HCT116 (cell line): Measurements from ENCODE around the gene ARNT2. TPM values are rescaled to one million over a fixed set of nuclear protein-coding genes. Genes with fewer than 3 reads are reported as not detected.

Experiments used
- ATAC-seq: fragments of 200-7000 bp; cut with Tn5 transposase; 2 replicates; pipeline ENCODE4 v1.9.1; 2020; ENCODE audit warnings: mild to moderate bottlenecking, moderate library complexity
- BruUV-seq: library from RNA; stranded (reverse); fragments of 400-500 nt; replicated peaks from 2 replicates; lab custom pipeline; 2021; lab: Mats Ljungman, UMichigan
- CTCF ChIA-PET: fragments of 300-600 bp; sonication (Branson Sonifier 250); formaldehyde crosslinking; loops from one replicate; lab custom pipeline; 2021; ENCODE audit warnings: antibody characterized with exemption; lab: Charles Lee
- POLR2A ChIA-PET: fragments of 300-600, 350-600 bp; sonication (Branson Sonifier 250); formaldehyde crosslinking; loops from one replicate; lab custom pipeline; 2021; ENCODE audit warnings: antibody characterized with exemption; lab: Charles Lee
- RAD21 ChIA-PET, 2 experiments: fragments of 300-600 bp; sonication (Branson Sonifier 250); formaldehyde crosslinking; loops; one replicate each; lab custom pipeline; 2023; ENCODE audit warnings: low total read pairs in 2 of 2; ENCODE audit not compliant: uncharacterized antibody in 2 of 2, unreplicated experiment in 2 of 2, low non-redundant PET in 1 of 2; lab: Charles Lee
- DNase-seq: peaks from one replicate; pipeline ENCODE4 v3.0.0-alpha.2; 2010; ENCODE audit warnings: low read depth, low spot score
- H2AFZ ChIP-seq: fragments of 200-600 bp; shearing (Covaris generic), sonication (generic); 2 replicates; pipeline ENCODE4 v1.6.1; 2017; ENCODE audit warnings: low read depth, mixed run types, mixed read lengths, antibody characterized with exemption, low read length; ENCODE audit not compliant: poor library complexity, severe bottlenecking
- H3K27ac ChIP-seq: 2 replicates; pipeline ENCODE4 v1.5.1; 2012; ENCODE audit warnings: low read depth, low read length
- H3K27me3 ChIP-seq: fragments of 200-600 bp; sonication (generic); 2 replicates; pipeline ENCODE4 v1.6.1; 2016; ENCODE audit warnings: mixed run types, low read length, mixed read lengths; ENCODE audit not compliant: insufficient read depth
- H3K36me3 ChIP-seq, 2 experiments: fragments of 200-500 bp in 1 of 2; fragments of 200-600 bp in 1 of 2; sonication (Bioruptor generic) in 1 of 2; sonication (generic) in 1 of 2; 2 replicates each; pipeline versions ENCODE4 v1.5.1 to v1.6.1; 2014 to 2016; ENCODE audit warnings: low read length in 2 of 2, inconsistent platforms in 1 of 2, mixed read lengths in 1 of 2, mixed run types in 1 of 2; ENCODE audit not compliant: insufficient read depth in 2 of 2, control insufficient read depth in 1 of 2
- H3K4me1 ChIP-seq, 2 experiments: fragments of 200-600 bp in 1 of 2; sonication (generic) in 1 of 2; 2 replicates each; pipeline versions ENCODE4 v1.5.1 to v1.6.1; 2012 to 2017; ENCODE audit warnings: low read length in 2 of 2, inconsistent platforms in 1 of 2, mild to moderate bottlenecking in 1 of 2, mixed read lengths in 1 of 2, mixed run types in 1 of 2, moderate library complexity in 1 of 2; ENCODE audit not compliant: insufficient read depth in 2 of 2, control insufficient read depth in 1 of 2
- H3K4me2 ChIP-seq: fragments of 200-600 bp; sonication (generic); 2 replicates; pipeline ENCODE4 v1.6.1; 2017; ENCODE audit warnings: mixed run types, low read length, mixed read lengths
- H3K4me3 ChIP-seq, 2 experiments: fragments of 200-600 bp in 1 of 2; sonication (generic) in 1 of 2; replicated peaks in 1 of 2; 2 replicates each; pipeline ENCODE4 v1.5.1; 2011 to 2016; ENCODE audit warnings: low read length in 2 of 2, control low read depth in 1 of 2, low read depth in 1 of 2, mild to moderate bottlenecking in 1 of 2, mixed read lengths in 1 of 2, mixed run types in 1 of 2
- H3K79me2 ChIP-seq: fragments of 200-600 bp; sonication (generic); 2 replicates; pipeline ENCODE4 v1.6.1; 2017; ENCODE audit warnings: mild to moderate bottlenecking, mixed run types, low read length, moderate library complexity, mixed read lengths; ENCODE audit not compliant: insufficient read depth
- H3K9ac ChIP-seq: fragments of 200-600 bp; sonication (generic); 2 replicates; pipeline ENCODE4 v1.6.1; 2016; ENCODE audit warnings: low read length, mixed read lengths
- H3K9me2 ChIP-seq: fragments of 200-600 bp; sonication (generic), shearing (Covaris generic); 2 replicates; pipeline ENCODE4 v1.6.1; 2017; ENCODE audit warnings: mixed run types, mild to moderate bottlenecking, moderate library complexity; ENCODE audit not compliant: insufficient read depth
- H3K9me3 ChIP-seq, 2 experiments: fragments of 200-500 bp in 1 of 2; fragments of 200-600 bp in 1 of 2; sonication (Bioruptor generic) in 1 of 2; sonication (generic) in 1 of 2; 2 replicates each; pipeline ENCODE4 v1.6.1; 2014 to 2017; ENCODE audit warnings: low read length in 2 of 2, mixed read lengths in 2 of 2, inconsistent platforms in 1 of 2, low read depth in 1 of 2, mild to moderate bottlenecking in 1 of 2, mixed run types in 1 of 2, moderate library complexity in 1 of 2; ENCODE audit not compliant: control insufficient read depth in 1 of 2, insufficient read depth in 1 of 2
- H4K20me1 ChIP-seq: fragments of 200-600 bp; sonication (generic), shearing (Covaris generic); 2 replicates; pipeline ENCODE4 v1.6.1; 2017; ENCODE audit warnings: mixed run types, mild to moderate bottlenecking, moderate library complexity; ENCODE audit not compliant: insufficient read depth
- CEBPB ChIP-seq: IDR thresholded peaks from 2 replicates; pipeline ENCODE4 v1.6.1; 2012; ENCODE audit warnings: low read depth
- CTCF ChIP-seq, 3 experiments: fragments of 200-600 bp in 1 of 3; sonication (generic) in 1 of 3; IDR thresholded peaks in 2 of 3; conservative IDR thresholded peaks in 1 of 3; 2 replicates each; pipeline ENCODE4 v1.5.1; 2012 to 2017; ENCODE audit warnings: low read depth in 2 of 3, low read length in 2 of 3, antibody characterized with exemption in 1 of 3, borderline replicate concordance in 1 of 3, control low read depth in 1 of 3, mild to moderate bottlenecking in 1 of 3, mixed read lengths in 1 of 3, mixed run types in 1 of 3, moderate library complexity in 1 of 3; ENCODE audit not compliant: insufficient read depth in 1 of 3
- EGR1 ChIP-seq: IDR thresholded peaks from 2 replicates; pipeline ENCODE4 v1.6.1; 2012; ENCODE audit warnings: low read depth
- EZH2 ChIP-seq: fragments of 200-600 bp; sonication (generic); IDR thresholded peaks from 2 replicates; pipeline ENCODE4 v1.6.1; 2017; ENCODE audit warnings: antibody characterized with exemption, mixed run types
- FOSL1 ChIP-seq: IDR thresholded peaks from 2 replicates; pipeline ENCODE4 v1.6.1; 2012; ENCODE audit warnings: low read depth
- JUND ChIP-seq: IDR thresholded peaks from 2 replicates; pipeline ENCODE4 v1.6.1; 2012
- POLR2A ChIP-seq: IDR thresholded peaks from 2 replicates; pipeline ENCODE4 v1.7.0; 2011; ENCODE audit warnings: borderline replicate concordance; ENCODE audit not compliant: insufficient read depth, insufficient read length; ENCODE audit errors: extremely low read depth
- POLR2AphosphoS5 ChIP-seq: IDR thresholded peaks from 2 replicates; pipeline ENCODE4 v1.6.1; 2011; ENCODE audit warnings: mild to moderate bottlenecking, low read depth, low read length, moderate library complexity
- SRF ChIP-seq: IDR thresholded peaks from 2 replicates; pipeline ENCODE4 v1.6.1; 2012; ENCODE audit warnings: low read depth
- TCF7L2 ChIP-seq: IDR thresholded peaks from 2 replicates; pipeline ENCODE4 v1.7.0; 2011; ENCODE audit warnings: borderline replicate concordance, inconsistent platforms; ENCODE audit not compliant: insufficient read depth, insufficient read length; ENCODE audit errors: extremely low read depth
- YY1 ChIP-seq: IDR thresholded peaks from 2 replicates; pipeline ENCODE4 v1.6.1; 2011; ENCODE audit warnings: low read length, low read depth, moderate library complexity, mild to moderate bottlenecking; ENCODE audit not compliant: insufficient replicate concordance; ENCODE audit errors: extremely low read depth
- ZFX ChIP-seq: fragments of 450-650 bp; IDR thresholded peaks from 2 replicates; pipeline ENCODE4 v1.6.1; 2017
- intact Hi-C: fragments of 100-400 bp; cut with micrococcal nuclease; formaldehyde crosslinking; loops from 2 replicates; pipeline ENCODE4 v1.10.0; 2022
- total RNA-seq: library from RNA; stranded (reverse); gene quantifications from one replicate; pipeline ENCODE4 v1.2.1, GENCODE V29; 2021; ENCODE audit not compliant: unreplicated experiment
- TF ChIP-seq, protein P1 (sequence below): IDR thresholded peaks from 2 replicates; pipeline ENCODE4 v1.6.1; 2011; ENCODE audit warnings: mild to moderate bottlenecking, low read length, moderate library complexity; ENCODE audit not compliant: insufficient replicate concordance; ENCODE audit errors: extremely low read depth

The ARNT2 gene
- total RNA-seq, 1 experiment from 2014 or later, result 3.0 TPM

GRCh38 chr15:80582816-80583423 is 178.7 kb downstream of the ARNT2 start:
- Histone ChIP-seq H3K27ac (no peak overlapping the region), H3K27me3 (no peaks in the 10 kb centered on the region), H4K20me1 (no peaks in the 10 kb centered on the region), H3K9me3 (no peaks in the 10 kb centered on the region), H3K36me3 (no peaks in the 10 kb centered on the region), H3K4me2 (no peak overlapping the region), H3K9me2 (no peaks in the 10 kb centered on the region), H2AFZ (no peak overlapping the region), H3K79me2 (no peaks in the 10 kb centered on the region), H3K9ac (no peak overlapping the region), H3K4me3 (no peak overlapping the region), H3K4me1 (peaks cover 5 to 40% of the 10 kb centered on the region in 2 experiments; a peak in 3 of 4 replicates)
- no peak for DNase-seq
- ATAC-seq, result no peak
- no peak for TF ChIP-seq SRF
- TF ChIP-seq POLR2A, result no peak
- no peak for TF ChIP-seq FOSL1
- no peak for TF ChIP-seq YY1
- TF ChIP-seq EGR1, result no peak
- TF ChIP-seq, protein P1, sequence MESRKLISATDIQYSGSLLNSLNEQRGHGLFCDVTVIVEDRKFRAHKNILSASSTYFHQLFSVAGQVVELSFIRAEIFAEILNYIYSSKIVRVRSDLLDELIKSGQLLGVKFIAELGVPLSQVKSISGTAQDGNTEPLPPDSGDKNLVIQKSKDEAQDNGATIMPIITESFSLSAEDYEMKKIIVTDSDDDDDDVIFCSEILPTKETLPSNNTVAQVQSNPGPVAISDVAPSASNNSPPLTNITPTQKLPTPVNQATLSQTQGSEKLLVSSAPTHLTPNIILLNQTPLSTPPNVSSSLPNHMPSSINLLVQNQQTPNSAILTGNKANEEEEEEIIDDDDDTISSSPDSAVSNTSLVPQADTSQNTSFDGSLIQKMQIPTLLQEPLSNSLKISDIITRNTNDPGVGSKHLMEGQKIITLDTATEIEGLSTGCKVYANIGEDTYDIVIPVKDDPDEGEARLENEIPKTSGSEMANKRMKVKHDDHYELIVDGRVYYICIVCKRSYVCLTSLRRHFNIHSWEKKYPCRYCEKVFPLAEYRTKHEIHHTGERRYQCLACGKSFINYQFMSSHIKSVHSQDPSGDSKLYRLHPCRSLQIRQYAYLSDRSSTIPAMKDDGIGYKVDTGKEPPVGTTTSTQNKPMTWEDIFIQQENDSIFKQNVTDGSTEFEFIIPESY, result no peak
- ChIA-PET RAD21 (no interaction called here), CTCF (no interaction called here), POLR2A (no interaction called here)
- intact Hi-C loops, result no loop called here
- no TSS peak for BruUV-seq

- no peak overlapping the region for H3K27ac ChIP-seq
- H3K4me3 ChIP-seq, result no peak overlapping the region
- no peak for ATAC-seq
- DNase-seq, result no peak
- ChIA-PET CTCF (interaction anchor here (1.0 kb wide), 1 partner anchor 681 kb away, joined by 3 read pairs; no protein-coding TSS in a partner anchor), RAD21 (no interaction called here), POLR2A (no interaction called here)
- H3K27me3 ChIP-seq, result no peaks in the 10 kb centered on the region
- no TSS peak for BruUV-seq
- no peaks in the 10 kb centered on the region for H4K20me1 ChIP-seq
- H3K4me2 ChIP-seq, result no peak overlapping the region
- no peaks in the 10 kb centered on the region for H3K36me3 ChIP-seq
- no peaks in the 10 kb centered on the region for H3K79me2 ChIP-seq
- H3K9ac ChIP-seq, result no peak overlapping the region
- intact Hi-C loops, result no loop called here
- peaks cover 5 to 54% of the 10 kb centered on the region in 2 experiments; a peak in 3 of 4 replicates for H3K4me1 ChIP-seq
- no peak overlapping the region for H2AFZ ChIP-seq
- H3K9me2 ChIP-seq, result no peaks in the 10 kb centered on the region
- H3K9me3 ChIP-seq, result no peaks in the 10 kb centered on the region
- TF ChIP-seq YY1 (no peak), ZFX (no peak), CEBPB (no peak), CTCF (IDR thresholded peaks at IDR 0.05 in 2 of 3, conservative IDR thresholded peaks at IDR 0.05 in 1 of 3; ENCODE audit: borderline replicate concordance in 1 of 3, insufficient read depth in 1 of 3, low read depth in 2 of 3, low read length in 2 of 3) (no peak), FOSL1 (no peak), POLR2A (no peak), POLR2AphosphoS5 (no peak), TCF7L2 (no peak), EGR1 (no peak), JUND (no peak), EZH2 (no peak)
- TF ChIP-seq, protein P1, result no peak
These were observed 180.4 kb downstream of the ARNT2 start for GRCh38 chr15:80584561-80584964.
